Raji (cell line): ENCODE data around the gene GXYLT2.

ENCODE experiments used
- POLR2A ChIP-seq: IDR thresholded peaks from 2 replicates; pipeline ENCODE4 v1.6.1; 2011; ENCODE audit warnings: low read depth, low read length, control low read depth; ENCODE audit not compliant: insufficient read depth

Gene GXYLT2

GRCh38 chr3:72904163-72904562, 16.3 kb downstream of the GXYLT2 start:
- no peak for TF ChIP-seq POLR2A

GRCh38 chr3:72906154-72906553, 18.3 kb downstream of the GXYLT2 start:
- no peak for TF ChIP-seq POLR2A

- no peak for TF ChIP-seq POLR2A
Measured at GRCh38 chr3:72907131-72907711, 19.4 kb downstream of the GXYLT2 start.

- TF ChIP-seq POLR2A, result no peak
Measured at GRCh38 chr3:72907731-72908620, 20.1 kb downstream of the GXYLT2 start.

GRCh38 chr3:72909591-72909990, 21.7 kb downstream of the GXYLT2 start:
- TF ChIP-seq POLR2A, result no peak

- no peak for TF ChIP-seq POLR2A
Measured at GRCh38 chr3:72912532-72912931, 24.7 kb downstream of the GXYLT2 start.

GRCh38 chr3:72914383-72914782, 26.5 kb downstream of the GXYLT2 start:
- no peak for TF ChIP-seq POLR2A

- TF ChIP-seq POLR2A, result no peak
Measured at GRCh38 chr3:72916250-72916649, 28.4 kb downstream of the GXYLT2 start.

- no peak for TF ChIP-seq POLR2A
Measured at GRCh38 chr3:72919520-72919919, 31.7 kb downstream of the GXYLT2 start.

- no peak for TF ChIP-seq POLR2A
Measured at GRCh38 chr3:72924055-72924454, 36.2 kb downstream of the GXYLT2 start.

- no peak for TF ChIP-seq POLR2A
Measured at GRCh38 chr3:72930754-72931153, 42.9 kb downstream of the GXYLT2 start.

- no peak for TF ChIP-seq POLR2A
Measured at GRCh38 chr3:72932416-72932815, 44.6 kb downstream of the GXYLT2 start.

GRCh38 chr3:72938471-72939265, 50.8 kb downstream of the GXYLT2 start:
- no peak for TF ChIP-seq POLR2A

GRCh38 chr3:72941245-72941644, 53.4 kb downstream of the GXYLT2 start:
- TF ChIP-seq POLR2A, result no peak

GRCh38 chr3:72942427-72942826, 54.6 kb downstream of the GXYLT2 start:
- TF ChIP-seq POLR2A, result no peak

- TF ChIP-seq POLR2A, result no peak
Measured at GRCh38 chr3:72944696-72945095, 56.9 kb downstream of the GXYLT2 start.

GRCh38 chr3:72947715-72948490, 60.1 kb downstream of the GXYLT2 start:
- TF ChIP-seq POLR2A, result no peak
